ENCODE results near the gene FMNL2. TPM values are rescaled to one million over a fixed set of nuclear protein-coding genes. Genes with fewer than 3 reads are reported as not detected.

The FMNL2 gene
- polyA plus RNA-seq, 3 donors, result 5.0 to 41.3 (median 22.3) TPM

DNA sequence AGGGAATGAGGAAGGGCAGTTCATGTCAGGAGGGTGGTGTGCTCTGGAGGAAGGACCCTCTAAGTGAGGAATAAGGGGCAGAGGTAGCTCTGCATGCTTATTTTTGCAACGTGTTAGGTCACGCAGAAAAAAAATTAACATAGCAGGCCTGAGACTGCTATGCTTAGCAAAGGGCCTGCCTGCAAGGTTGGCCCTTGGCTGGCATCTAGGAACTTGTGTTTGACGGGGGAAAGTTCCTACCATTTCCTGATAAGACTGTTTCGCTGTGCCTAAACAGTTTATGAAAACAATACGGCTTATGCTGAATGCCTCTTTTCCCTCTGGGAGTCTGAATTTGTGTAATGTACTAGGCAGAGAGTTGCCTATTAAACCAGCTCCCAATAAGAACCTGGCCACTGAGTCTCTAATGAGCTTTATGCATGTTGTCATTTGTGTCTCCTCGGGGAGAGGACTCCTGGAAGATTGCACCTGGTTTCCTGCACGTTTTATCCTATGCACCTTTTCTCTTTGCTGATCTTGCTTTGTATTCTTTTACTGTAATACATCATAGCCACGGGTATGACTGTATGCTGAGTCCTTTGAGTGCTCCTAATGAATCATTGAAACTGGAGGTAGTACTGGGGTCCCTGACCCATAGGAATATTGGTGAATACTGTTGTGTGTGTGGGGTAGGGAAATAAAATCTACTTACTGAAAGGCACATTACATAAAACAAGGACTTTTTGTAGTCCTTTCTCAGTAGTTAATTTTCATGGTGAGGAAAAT is 213.3 kb downstream of the FMNL2 start:
- 44 to 79% (median 67%) methylated on average over 8 of the region's 8 CpGs for whole genome bisulfite sequencing, 3 donors
- H3K27ac ChIP-seq (ENCODE audit: low read depth, low read length), result no peak overlapping the region

DNA sequence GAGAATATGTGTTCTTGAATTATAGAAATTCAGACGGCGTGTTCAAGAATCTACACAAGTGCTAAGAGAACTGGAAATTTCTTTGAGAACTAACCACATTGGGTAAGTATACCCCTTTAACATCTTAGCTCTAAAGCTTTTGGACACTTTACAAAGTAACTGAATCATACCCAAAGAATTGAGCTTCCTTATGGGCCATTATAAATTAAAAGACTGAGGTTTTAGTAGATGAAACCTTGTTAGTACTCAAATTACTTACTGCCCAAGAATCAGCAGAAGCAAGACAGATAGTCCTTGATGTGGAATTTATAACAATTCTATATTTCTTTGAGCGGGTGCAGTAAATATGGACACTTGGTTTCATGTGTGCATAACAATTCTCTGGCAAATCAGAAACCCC is 214.0 kb downstream of the FMNL2 start:
- 96 to 98% (median 97%) methylated on average over 3 of the region's 3 CpGs for WGBS, 3 donors
- no peak overlapping the region for H3K27ac ChIP-seq (ENCODE audit: low read depth, low read length)

DNA sequence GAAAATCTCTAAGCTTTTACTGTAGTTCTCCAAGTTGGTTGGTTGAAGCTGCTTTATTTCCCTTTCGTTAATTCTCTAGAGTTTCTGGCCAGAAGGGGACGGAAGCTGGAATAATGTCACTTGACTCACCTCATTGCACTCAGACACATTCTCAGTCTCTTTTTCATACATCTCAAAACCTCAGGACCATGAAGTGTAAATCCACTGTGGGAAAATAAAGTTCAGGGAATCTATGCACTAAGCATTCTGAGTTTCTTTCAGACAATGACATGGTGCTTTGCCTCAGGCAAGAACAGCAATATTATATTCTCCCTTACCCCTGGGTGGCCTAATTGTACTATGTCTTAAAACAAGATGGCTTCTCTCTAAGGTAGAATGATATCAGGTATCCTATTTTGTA is 214.4 kb downstream of the FMNL2 start:
- no peak overlapping the region for H3K27ac ChIP-seq (ENCODE audit: low read depth, low read length)
- WGBS, 3 donors, result 94 to 98% (median 97%) methylated on average over 2 of the region's 2 CpGs

DNA sequence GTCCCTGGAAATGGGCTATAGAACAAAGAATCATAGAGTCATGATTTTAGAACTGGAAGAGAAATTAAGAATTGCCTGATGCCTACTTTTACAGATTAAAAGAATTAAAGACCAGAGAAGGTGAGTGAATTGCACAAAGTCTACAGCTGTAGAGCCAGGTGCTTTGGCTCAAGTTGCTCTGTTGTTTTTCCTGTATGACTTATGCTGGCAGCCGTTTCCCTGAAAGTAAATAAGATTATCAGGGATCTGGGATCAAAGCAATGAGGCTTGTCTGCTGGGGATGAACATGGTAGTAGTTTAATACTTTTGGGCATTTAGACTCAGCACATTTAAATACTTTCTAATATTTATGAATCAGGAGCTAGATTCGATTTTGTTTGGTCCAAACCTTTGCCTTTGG is 215.4 kb downstream of the FMNL2 start:
- 31 to 70% (median 55%) methylated on average over 2 of the region's 2 CpGs for WGBS, 3 donors
- no peak overlapping the region for H3K27ac ChIP-seq (ENCODE audit: low read depth, low read length)

DNA sequence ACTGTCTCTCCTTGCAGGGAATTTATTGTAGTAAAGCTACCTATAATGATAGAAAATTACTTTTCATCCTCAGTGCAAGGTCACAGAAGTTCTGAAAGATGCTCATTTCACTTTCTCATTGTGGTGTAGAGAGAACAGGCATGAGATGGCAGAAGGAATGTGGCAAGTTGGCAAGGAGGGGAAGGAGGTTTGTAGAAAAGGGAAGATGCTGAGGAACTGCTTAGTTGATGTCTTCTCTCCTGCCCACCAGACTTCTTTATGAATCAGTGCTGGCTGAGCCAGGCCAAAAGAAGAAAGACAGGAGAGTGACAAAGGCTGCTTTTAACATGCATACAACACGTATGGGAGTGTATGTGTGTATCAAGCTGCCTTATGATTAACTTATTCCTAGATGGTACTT is 217.9 kb downstream of the FMNL2 start:
- 85 to 91% (median 86%) methylated on average over 1 of the region's 1 CpG for WGBS, 3 donors
- H3K27ac ChIP-seq (ENCODE audit: low read depth, low read length), result no peak overlapping the region

DNA sequence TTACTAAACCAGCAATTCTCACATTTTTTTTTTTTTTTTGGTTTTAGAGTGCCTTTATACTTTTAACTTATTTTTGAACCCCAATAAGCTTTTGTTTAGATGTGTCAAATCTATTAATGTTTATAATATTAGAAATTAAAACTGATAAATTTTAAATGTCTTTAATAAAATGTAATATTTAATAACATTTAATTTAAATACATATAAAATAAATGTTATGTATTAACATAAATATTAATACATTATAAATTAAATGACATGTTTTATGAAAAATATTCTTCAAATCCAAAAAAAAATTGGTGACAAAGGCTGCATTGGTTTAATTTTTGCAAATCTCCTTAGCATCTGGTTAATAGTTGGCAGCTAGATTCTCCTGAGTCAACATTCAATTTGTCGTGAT is 218.5 kb downstream of the FMNL2 start:
- no peak overlapping the region for H3K27ac ChIP-seq (ENCODE audit: low read depth, low read length)
- 83 to 97% (median 94%) methylated on average over 1 of the region's 1 CpG for WGBS, 3 donors

DNA sequence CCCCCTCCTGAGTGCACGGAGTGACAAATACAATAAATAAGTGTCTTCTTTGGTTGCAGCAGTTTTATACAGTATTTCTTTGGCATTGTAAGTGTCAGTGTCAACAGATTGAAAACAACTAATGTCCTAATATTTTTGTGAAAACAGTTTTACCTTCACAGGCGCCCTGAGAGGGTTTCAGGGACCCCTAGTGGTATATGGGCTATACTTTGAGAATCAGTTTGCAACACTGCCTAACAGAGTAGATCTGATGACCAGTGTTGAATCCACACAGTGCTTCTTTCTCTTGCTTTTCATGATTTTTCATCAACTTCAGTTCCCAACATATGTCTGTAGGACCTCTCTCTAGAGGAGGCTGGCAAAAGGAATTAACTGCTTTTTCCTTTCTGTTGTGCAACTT is 220.1 kb downstream of the FMNL2 start:
- H3K27ac ChIP-seq (ENCODE audit: low read depth, low read length), result no peak overlapping the region
- 81 to 92% (median 91%) methylated on average over 2 of the region's 2 CpGs for WGBS, 3 donors

- no peak overlapping the region for H3K27ac ChIP-seq (ENCODE audit: low read depth, low read length)
- WGBS, 3 donors, result 88 to 96% (median 91%) methylated on average over 5 of the region's 5 CpGs
Observed at GRCh38 chr2:152556506-152556905, 221.5 kb downstream of the FMNL2 start.

DNA sequence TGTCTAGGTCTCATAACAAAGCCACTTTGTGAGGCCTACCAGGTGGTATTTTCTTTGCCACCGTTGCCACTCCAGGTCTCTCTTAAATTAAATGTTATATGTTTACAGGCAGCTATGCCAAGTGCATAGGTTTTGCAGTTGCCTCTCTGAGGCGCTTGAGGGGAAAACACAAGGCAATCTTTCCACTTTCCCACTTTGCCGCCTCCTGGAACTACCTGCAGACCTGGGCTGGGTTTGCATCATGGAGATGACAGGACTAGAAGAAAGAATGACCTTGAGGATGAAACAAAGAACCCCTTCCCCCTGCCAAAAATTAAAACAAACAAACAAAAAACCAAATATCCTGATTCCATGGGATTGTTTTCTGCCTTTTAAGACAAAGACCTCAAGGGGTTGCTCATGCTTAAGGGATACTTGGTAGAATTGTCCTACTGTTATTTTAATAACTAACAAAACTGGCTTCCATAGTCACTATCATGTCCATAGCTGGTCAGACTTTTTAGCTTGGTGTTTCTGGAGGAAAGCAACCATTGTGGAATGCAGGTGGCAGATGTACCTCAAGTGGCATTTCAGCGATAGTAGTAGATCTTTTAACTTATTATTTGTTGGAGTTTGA is 222.4 kb downstream of the FMNL2 start:
- WGBS, 3 donors, result 90 to 98% (median 94%) methylated on average over 4 of the region's 4 CpGs
- no peak overlapping the region for H3K27ac ChIP-seq (ENCODE audit: low read depth, low read length)

DNA sequence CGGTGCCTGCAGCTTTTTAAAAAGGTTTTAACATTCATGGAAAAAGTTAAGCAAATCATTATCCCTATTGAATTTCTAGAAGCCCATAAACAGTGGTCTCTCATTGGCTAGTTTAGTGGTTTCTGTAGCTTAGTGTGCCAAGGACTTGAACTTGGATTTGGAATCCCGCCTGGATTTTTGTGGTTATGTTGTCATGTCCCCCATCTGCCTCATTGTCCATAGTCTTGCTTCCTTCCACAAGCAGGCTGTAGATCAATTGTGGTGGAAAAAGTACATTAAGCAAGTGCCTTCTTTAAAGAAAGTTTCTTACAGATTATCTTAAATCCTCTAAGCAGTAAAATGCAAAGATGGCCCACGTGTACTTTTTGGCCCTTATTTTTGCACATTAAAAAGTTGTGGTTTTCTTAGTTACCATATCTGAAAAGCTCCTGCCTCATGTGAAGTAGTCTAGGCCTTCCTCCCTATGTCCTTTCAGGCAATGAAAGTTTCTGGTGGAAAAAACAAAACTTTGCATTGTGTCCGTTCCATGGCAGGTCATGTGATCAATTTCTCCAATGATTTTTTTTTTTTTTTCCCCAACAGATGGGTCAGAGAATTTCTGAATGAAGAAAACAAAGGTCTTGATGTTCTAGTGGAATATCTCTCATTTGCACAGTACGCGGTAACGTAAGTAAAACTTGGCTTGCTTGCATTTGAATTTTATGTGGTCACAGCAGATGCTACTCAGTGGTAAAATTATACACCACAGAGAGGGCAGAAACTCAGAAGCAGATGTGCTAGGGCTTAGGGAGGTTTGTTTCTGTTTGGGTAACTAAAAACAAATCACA is 223.4 kb downstream of the FMNL2 start:
- H3K27ac ChIP-seq (ENCODE audit: low read depth, low read length), result no peak overlapping the region
- 78 to 94% (median 86%) methylated on average over 7 of the region's 7 CpGs for WGBS, 3 donors

DNA sequence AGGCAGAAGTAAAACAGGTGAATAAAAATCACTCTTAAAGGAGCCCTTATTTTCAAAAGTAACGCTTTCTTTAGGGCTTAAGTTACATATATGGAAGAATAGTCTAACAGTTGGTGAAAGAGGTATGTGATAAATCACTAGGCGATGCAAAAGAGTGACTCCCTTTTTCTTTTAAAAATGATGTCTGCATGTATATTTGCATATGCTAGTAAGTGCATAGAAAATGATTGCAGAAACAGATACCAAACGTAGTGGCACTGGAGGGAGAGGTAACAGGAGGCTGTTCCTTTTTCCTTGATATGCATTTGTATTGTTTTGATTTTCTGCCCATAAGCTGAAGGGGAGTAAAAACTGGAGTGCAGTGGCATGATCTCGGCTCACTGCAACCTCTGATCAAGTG is 224.0 kb downstream of the FMNL2 start:
- 71 to 96% (median 91%) methylated on average over 4 of the region's 4 CpGs for WGBS, 3 donors
- H3K27ac ChIP-seq (ENCODE audit: low read depth, low read length), result no peak overlapping the region

DNA sequence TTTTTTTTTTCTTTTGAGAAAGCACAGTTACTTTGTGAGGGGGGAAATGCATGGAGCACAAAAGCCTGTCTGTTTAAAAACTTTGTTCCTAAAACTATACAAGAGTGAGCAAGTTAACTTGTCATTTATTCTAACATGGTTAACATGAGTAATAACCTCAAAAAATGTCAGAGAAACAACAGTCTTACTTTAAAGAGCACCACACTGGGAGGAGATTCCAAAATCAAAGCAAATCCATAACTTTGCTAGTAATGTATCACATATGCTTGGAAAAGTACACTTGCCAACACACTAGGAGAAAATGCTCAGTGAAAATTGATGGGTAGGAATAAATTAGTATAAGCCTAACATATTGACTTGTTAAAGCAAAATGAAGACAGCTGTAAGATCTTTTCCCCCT is 225.2 kb downstream of the FMNL2 start:
- H3K27ac ChIP-seq (ENCODE audit: low read depth, low read length), result no peak overlapping the region

- no peak overlapping the region for H3K27ac ChIP-seq (ENCODE audit: low read depth, low read length)
- WGBS, 3 donors, result 92 to 94% (median 93%) methylated on average over 6 of the region's 6 CpGs
Observed at GRCh38 chr2:152560873-152561595, 226.1 kb downstream of the FMNL2 start.

DNA sequence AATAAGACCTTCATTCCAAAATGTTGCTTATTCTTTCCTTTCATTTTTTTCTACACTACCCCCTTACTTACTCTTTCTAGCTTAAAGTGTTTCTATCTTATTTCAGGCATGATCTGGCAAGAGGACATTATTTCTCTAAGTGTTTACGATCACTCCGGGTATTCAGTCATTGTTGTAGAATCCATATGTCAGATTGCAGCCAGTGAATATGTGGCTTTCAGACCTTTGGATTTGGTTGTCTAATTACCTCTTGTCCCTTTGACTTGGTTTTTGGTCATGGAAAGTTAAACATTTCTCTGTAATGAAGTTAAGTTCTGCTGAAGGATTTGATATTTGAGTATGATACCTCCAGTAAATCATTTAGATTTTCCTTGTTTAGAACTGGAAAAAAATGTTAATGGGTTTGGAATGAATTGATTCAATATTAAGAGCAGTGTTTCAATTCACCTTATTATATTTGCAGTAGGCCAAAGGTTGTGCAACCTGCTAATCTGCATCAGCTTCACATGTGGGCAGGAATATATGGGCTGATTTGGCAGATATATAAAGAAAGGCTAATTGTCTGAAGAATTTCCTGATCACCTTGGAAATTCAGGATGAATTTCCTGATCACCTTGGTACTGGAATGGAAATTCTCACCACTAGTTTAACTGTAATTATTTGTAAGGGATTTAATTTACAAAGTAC is 227.4 kb downstream of the FMNL2 start:
- WGBS, 3 donors, result 76 to 93% (median 84%) methylated on average over 2 of the region's 2 CpGs
- H3K27ac ChIP-seq (ENCODE audit: low read depth, low read length), result no peak overlapping the region

- no peak overlapping the region for H3K27ac ChIP-seq (ENCODE audit: low read depth, low read length)
- WGBS, 3 donors, result 86 to 91% (median 91%) methylated on average over 5 of the region's 5 CpGs
Observed at GRCh38 chr2:152563764-152564163, 228.8 kb downstream of the FMNL2 start.

DNA sequence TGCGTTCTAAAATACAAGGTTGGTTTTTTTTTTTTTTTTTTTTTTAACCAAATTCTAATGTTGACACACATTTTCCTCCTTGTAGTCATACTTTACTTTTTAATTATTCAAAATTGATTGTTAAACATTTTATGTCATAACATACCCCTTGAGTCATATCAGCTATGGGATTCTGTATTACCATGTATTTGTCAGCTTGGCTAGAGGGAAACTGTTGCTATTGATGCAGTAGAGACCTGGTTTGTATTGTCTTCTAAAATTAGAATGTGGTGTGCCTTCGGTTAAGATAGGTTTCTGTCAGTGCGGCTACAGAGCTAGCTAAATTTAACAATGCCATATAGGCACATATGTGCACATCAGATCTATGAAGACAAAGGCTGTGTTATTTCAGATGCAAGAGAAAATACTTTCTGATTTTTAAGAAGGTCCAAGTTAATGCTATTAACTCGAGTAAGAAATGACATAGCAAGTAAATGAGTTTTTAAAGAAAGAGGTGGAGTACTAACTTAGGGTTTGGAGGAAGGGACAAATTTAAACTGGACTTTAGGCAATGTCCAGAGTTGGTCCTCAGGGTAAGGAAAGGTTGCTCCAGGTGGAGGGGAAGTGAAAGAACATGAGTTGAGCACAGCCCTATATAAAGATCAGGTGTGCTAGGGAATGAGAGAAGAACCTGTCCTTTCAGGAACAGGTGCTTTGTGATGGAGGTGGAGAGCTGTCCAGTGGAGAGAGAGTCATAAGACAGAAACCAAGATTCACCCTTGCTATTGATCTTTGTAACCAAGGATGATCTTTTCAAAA is 230.0 kb downstream of the FMNL2 start:
- no peak overlapping the region for H3K27ac ChIP-seq (ENCODE audit: low read depth, low read length)
- 88 to 91% (median 90%) methylated on average over 4 of the region's 4 CpGs for WGBS, 3 donors

- 81 to 92% (median 87%) methylated on average over 9 of the region's 9 CpGs for WGBS, 3 donors
- H3K27ac ChIP-seq (ENCODE audit: low read depth, low read length), result no peak overlapping the region
Observed at GRCh38 chr2:152565884-152566727, 231.1 kb downstream of the FMNL2 start.

All from adipose tissue (tissue), 3 donors.